GM12878 (cell line): ENCODE results near the gene SPINK7. TPM values are rescaled to one million over a fixed set of nuclear protein-coding genes. Genes with fewer than 3 reads are reported as not detected.

Experiments used
- ATAC-seq: fragments of 200-7000 bp; cut with Tn5 transposase; 3 replicates; pipeline ENCODE4 v1.9.1; 2020; ENCODE audit warnings: mild to moderate bottlenecking, moderate library complexity
- BruUV-seq: library from RNA; stranded (reverse); fragments of 400-500 nt; replicated peaks from 2 replicates; lab custom pipeline; 2021; lab: Mats Ljungman, UMichigan
- CTCF ChIA-PET: fragments of 300-600 bp; sonication (Branson Sonifier 250); formaldehyde crosslinking; extraction: SDS; loops from one replicate; lab custom pipeline; 2021; ENCODE audit warnings: inconsistent platforms; lab: Yijun Ruan, JAX
- POLR2A ChIA-PET: fragments of 350-600 bp; formaldehyde crosslinking; extraction: SDS; loops from one replicate; lab custom pipeline; 2021; ENCODE audit warnings: inconsistent platforms; lab: Charles Lee
- RAD21 ChIA-PET: fragments of 300-600 bp; sonication (Branson Sonifier 250); formaldehyde crosslinking; loops from one replicate; lab custom pipeline; 2023; ENCODE audit warnings: antibody characterized with exemption; ENCODE audit not compliant: unreplicated experiment; lab: Charles Lee
- SMC1A ChIA-PET: fragments of 300-600 bp; sonication (Branson Sonifier 250); formaldehyde crosslinking; loops from one replicate; lab custom pipeline; 2023; ENCODE audit not compliant: unreplicated experiment, uncharacterized antibody; lab: Charles Lee
- DNase-seq: peaks from one replicate; pipeline ENCODE4 v3.0.0-alpha.2; 2011; ENCODE audit warnings: low read depth, low spot score
- FAIRE-seq: peaks from 3 replicates; lab custom pipeline; 2011; peaks lifted over from hg19 to GRCh38; lab: Jason Lieb, UNC
- H2AFZ ChIP-seq: 2 replicates; pipeline ENCODE4 v1.6.0; 2011; ENCODE audit warnings: low read depth, low read length, control low read depth; ENCODE audit not compliant: control insufficient read depth
- H3K27ac ChIP-seq: 2 replicates; pipeline ENCODE4 v1.5.1; 2011; ENCODE audit warnings: control low read depth; ENCODE audit not compliant: control insufficient read depth, insufficient read depth
- H3K27me3 ChIP-seq, 2 experiments: replicated peaks in 1 of 2; 2 replicates each; pipeline versions ENCODE4 v1.6.0 to v1.6.1; 2011; ENCODE audit warnings: low read length in 1 of 2; ENCODE audit not compliant: control insufficient read depth in 2 of 2, insufficient read depth in 2 of 2
- H3K36me3 ChIP-seq, 2 experiments: 2 replicates each; pipeline ENCODE4 v1.5.1; 2011; ENCODE audit warnings: low read length in 1 of 2; ENCODE audit not compliant: control insufficient read depth in 2 of 2, insufficient read depth in 2 of 2
- H3K4me1 ChIP-seq: 2 replicates; pipeline ENCODE4 v1.6.1; 2011; ENCODE audit warnings: mild to moderate bottlenecking, low read length, moderate library complexity, mixed read lengths; ENCODE audit not compliant: control insufficient read depth, insufficient read depth
- H3K4me2 ChIP-seq: 2 replicates; pipeline ENCODE4 v1.6.0; 2011; ENCODE audit warnings: control low read depth; ENCODE audit not compliant: control insufficient read depth, insufficient read depth
- H3K4me3 ChIP-seq: fragments of 200-600 bp; sonication (generic); 2 replicates; pipeline ENCODE4 v1.5.1; 2016
- H3K79me2 ChIP-seq: 2 replicates; pipeline ENCODE4 v1.6.0; 2011; ENCODE audit warnings: low read length; ENCODE audit not compliant: control insufficient read depth, insufficient read depth
- H3K9ac ChIP-seq: 2 replicates; pipeline ENCODE4 v1.8.0; 2011; ENCODE audit warnings: low read length, control low read depth, mixed read lengths; ENCODE audit not compliant: control insufficient read depth, insufficient read depth
- H3K9me3 ChIP-seq: replicated peaks from 3 replicates; pipeline ENCODE4 v1.5.1; 2011; ENCODE audit warnings: mild to moderate bottlenecking, low read length; ENCODE audit not compliant: control insufficient read depth, insufficient read depth
- H4K20me1 ChIP-seq: 2 replicates; pipeline ENCODE4 v1.6.0; 2011; ENCODE audit not compliant: control insufficient read depth, insufficient read depth
- ATF7 ChIP-seq: fragments of 450-650 bp; IDR thresholded peaks from 2 replicates; pipeline ENCODE4 v1.6.1; 2016; ENCODE audit warnings: low read depth, mild to moderate bottlenecking
- FOXK2 ChIP-seq: fragments of 450-650 bp; IDR thresholded peaks from 2 replicates; pipeline ENCODE4 v1.6.1; 2017; ENCODE audit warnings: mild to moderate bottlenecking, moderate library complexity
- HDAC2 ChIP-seq: fragments of 200-600 bp; sonication (generic); IDR thresholded peaks from 2 replicates; pipeline ENCODE4 v1.6.1; 2017
- SMARCA5 ChIP-seq: fragments of 450-650 bp; IDR thresholded peaks from 2 replicates; pipeline ENCODE4 v1.6.1; 2017; ENCODE audit warnings: mild to moderate bottlenecking
- TARDBP ChIP-seq: IDR thresholded peaks from 2 replicates; pipeline ENCODE4 v1.6.1; 2016; ENCODE audit warnings: borderline replicate concordance
- WRNIP1 ChIP-seq: IDR thresholded peaks from 2 replicates; pipeline ENCODE4 v1.6.1; 2011; ENCODE audit warnings: low read depth, low read length, improper control_type of control experiment, borderline replicate concordance
- WGBS: methylation state at CpG from one replicate; pipeline ENCODE4 v1.1.6; 2016; ENCODE audit warnings: low lambda C conversion rate; ENCODE audit not compliant: insufficient replicate concordance, insufficient coverage; ENCODE audit errors: missing lambda C conversion rate; 5-methylcytosine and 5-hydroxymethylcytosine counted together
- in situ Hi-C: fragments of 300-500 bp; cut with MboI; formaldehyde crosslinking; loops from 9 replicates; pipeline ENCODE4 v1.14.3; 2018; ENCODE audit warnings: mixed read lengths
- intact Hi-C: fragments of 100-400 bp; cut with micrococcal nuclease; formaldehyde crosslinking; loops from one replicate; pipeline ENCODE4 v1.14.2; 2022; ENCODE audit not compliant: unreplicated experiment
- polyA plus RNA-seq, 11 experiments: library from polyadenylated mRNA; depleted of rRNA in 4 of 11; unstranded in 6 of 11; stranded (reverse) in 5 of 11; fragments of >200 nt; fragmentation: Nextera tagmentation in 4 of 11; fragmentation: Illumina TruSeq in 1 of 11; extraction: Ambion mirVana in 4 of 11; extraction: Trizol in 1 of 11; gene quantifications; 1 replicate in 1 of 11; 2 replicates in 10 of 11; pipeline versions ENCODE4 v1.2.1 to v1.2.3, GENCODE V29; 2011 to 2016; ENCODE audit warnings: inconsistent platforms in 2 of 11, missing spikeins in 2 of 11, low read depth in 1 of 11
- total RNA-seq, 4 experiments: library from RNA; depleted of rRNA in 3 of 4; stranded (reverse); fragments of >200 nt in 3 of 4; fragmentation: Illumina TruSeq in 1 of 4; extraction: Trizol in 1 of 4; gene quantifications; 2 replicates each; pipeline versions ENCODE4 v1.2.1 to v1.2.3, GENCODE V29; 2013 to 2021
- TF ChIP-seq, protein P1 (sequence below): fragments of 450-650 bp; IDR thresholded peaks from 2 replicates; pipeline ENCODE4 v1.6.1; 2017; ENCODE audit warnings: mild to moderate bottlenecking, moderate library complexity
- TF ChIP-seq, protein P2 (sequence below): fragments of 450-650 bp; IDR thresholded peaks from 2 replicates; pipeline ENCODE4 v1.6.1; 2018; ENCODE audit warnings: borderline replicate concordance, mild to moderate bottlenecking; ENCODE audit not compliant: partially characterized antibody
- TF ChIP-seq, protein P3 (sequence below): fragments of 150-350 bp; IDR thresholded peaks from 2 replicates; pipeline ENCODE4 v1.6.1; 2014; ENCODE audit warnings: mild to moderate bottlenecking, low read depth, low read length

Gene SPINK7
- total and polyA plus RNA-seq, 10 of the 15 experiments (the other 5 are each of a cell fraction or from before 2014, with no cell fraction given) = not detected

DNA sequence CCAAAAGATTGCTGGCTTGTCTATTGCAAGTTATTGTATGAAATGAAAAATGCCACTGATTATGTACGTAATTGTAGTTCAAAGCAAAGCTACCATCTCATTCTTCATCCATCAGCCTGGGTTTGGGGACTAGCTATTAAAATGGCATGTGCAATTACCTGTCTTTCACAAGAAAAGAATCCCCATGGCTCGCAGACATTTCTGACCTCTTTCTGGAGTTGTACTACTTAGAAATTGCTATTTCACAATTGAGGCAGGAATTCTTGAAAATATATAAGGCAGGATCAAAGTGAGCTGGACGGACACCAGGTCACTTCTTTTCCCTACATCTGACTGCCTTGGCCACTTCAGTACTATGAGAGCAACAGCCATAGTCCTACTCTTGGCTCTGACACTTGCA lies 23.0 kb downstream of the SPINK7 start, which contains the start of gene SPINK9:
TSS of gene SPINK9 (plus strand) at position 301 of the 400 bp plus-strand sequence. CDS start at position 356, 55 bp downstream.
- ChIA-PET POLR2A (no interaction called here), CTCF (no interaction called here), RAD21 (no interaction called here), SMC1A (no interaction called here)
- Histone ChIP-seq H3K9me3 (no peaks in the 10 kb centered on the region), H3K4me2 (no peak within 1 kb of the TSS), H3K27ac (no peak within 1 kb of the TSS), H3K79me2 (no peaks in the 10 kb centered on the region), H3K36me3 (no peaks in the 10 kb centered on the region), H3K27me3 (no peaks in the 10 kb centered on the region), H3K9ac (no peak within 1 kb of the TSS), H4K20me1 (no peaks in the 10 kb centered on the region), H3K4me1 (no peaks in the 10 kb centered on the region), H3K4me3 (no peak within 1 kb of the TSS), H2AFZ (no peak within 1 kb of the TSS)
- in situ Hi-C loops (no loop called here), intact Hi-C loops (no loop called here)
- ATAC-seq (no peak), DNase-seq (no peak), FAIRE-seq (no peak)
- 27% methylated on average over 3 of the region's 3 CpGs for WGBS
- BruUV-seq = no TSS peak
- TF ChIP-seq, protein P1, sequence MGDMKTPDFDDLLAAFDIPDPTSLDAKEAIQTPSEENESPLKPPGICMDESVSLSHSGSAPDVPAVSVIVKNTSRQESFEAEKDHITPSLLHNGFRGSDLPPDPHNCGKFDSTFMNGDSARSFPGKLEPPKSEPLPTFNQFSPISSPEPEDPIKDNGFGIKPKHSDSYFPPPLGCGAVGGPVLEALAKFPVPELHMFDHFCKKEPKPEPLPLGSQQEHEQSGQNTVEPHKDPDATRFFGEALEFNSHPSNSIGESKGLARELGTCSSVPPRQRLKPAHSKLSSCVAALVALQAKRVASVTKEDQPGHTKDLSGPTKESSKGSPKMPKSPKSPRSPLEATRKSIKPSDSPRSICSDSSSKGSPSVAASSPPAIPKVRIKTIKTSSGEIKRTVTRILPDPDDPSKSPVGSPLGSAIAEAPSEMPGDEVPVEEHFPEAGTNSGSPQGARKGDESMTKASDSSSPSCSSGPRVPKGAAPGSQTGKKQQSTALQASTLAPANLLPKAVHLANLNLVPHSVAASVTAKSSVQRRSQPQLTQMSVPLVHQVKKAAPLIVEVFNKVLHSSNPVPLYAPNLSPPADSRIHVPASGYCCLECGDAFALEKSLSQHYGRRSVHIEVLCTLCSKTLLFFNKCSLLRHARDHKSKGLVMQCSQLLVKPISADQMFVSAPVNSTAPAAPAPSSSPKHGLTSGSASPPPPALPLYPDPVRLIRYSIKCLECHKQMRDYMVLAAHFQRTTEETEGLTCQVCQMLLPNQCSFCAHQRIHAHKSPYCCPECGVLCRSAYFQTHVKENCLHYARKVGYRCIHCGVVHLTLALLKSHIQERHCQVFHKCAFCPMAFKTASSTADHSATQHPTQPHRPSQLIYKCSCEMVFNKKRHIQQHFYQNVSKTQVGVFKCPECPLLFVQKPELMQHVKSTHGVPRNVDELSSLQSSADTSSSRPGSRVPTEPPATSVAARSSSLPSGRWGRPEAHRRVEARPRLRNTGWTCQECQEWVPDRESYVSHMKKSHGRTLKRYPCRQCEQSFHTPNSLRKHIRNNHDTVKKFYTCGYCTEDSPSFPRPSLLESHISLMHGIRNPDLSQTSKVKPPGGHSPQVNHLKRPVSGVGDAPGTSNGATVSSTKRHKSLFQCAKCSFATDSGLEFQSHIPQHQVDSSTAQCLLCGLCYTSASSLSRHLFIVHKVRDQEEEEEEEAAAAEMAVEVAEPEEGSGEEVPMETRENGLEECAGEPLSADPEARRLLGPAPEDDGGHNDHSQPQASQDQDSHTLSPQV = no peak
- TF ChIP-seq TARDBP = no peak
- TF ChIP-seq, protein P2, sequence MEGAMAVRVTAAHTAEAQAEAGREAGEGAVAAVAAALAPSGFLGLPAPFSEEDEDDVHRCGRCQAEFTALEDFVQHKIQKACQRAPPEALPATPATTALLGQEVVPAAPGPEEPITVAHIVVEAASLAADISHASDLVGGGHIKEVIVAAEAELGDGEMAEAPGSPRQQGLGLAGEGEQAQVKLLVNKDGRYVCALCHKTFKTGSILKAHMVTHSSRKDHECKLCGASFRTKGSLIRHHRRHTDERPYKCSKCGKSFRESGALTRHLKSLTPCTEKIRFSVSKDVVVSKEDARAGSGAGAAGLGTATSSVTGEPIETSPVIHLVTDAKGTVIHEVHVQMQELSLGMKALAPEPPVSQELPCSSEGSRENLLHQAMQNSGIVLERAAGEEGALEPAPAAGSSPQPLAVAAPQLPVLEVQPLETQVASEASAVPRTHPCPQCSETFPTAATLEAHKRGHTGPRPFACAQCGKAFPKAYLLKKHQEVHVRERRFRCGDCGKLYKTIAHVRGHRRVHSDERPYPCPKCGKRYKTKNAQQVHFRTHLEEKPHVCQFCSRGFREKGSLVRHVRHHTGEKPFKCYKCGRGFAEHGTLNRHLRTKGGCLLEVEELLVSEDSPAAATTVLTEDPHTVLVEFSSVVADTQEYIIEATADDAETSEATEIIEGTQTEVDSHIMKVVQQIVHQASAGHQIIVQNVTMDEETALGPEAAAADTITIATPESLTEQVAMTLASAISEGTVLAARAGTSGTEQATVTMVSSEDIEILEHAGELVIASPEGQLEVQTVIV = no peak
- TF ChIP-seq, protein P3, sequence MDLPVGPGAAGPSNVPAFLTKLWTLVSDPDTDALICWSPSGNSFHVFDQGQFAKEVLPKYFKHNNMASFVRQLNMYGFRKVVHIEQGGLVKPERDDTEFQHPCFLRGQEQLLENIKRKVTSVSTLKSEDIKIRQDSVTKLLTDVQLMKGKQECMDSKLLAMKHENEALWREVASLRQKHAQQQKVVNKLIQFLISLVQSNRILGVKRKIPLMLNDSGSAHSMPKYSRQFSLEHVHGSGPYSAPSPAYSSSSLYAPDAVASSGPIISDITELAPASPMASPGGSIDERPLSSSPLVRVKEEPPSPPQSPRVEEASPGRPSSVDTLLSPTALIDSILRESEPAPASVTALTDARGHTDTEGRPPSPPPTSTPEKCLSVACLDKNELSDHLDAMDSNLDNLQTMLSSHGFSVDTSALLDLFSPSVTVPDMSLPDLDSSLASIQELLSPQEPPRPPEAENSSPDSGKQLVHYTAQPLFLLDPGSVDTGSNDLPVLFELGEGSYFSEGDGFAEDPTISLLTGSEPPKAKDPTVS = no peak
- TF ChIP-seq SMARCA5 = no peak
- TF ChIP-seq ATF7 = no peak
- no peak for TF ChIP-seq HDAC2
- TF ChIP-seq FOXK2 = no peak
- no peak for TF ChIP-seq WRNIP1
